Measurements from ENCODE around the gene ATP6V0E1.

Gene ATP6V0E1

DNA sequence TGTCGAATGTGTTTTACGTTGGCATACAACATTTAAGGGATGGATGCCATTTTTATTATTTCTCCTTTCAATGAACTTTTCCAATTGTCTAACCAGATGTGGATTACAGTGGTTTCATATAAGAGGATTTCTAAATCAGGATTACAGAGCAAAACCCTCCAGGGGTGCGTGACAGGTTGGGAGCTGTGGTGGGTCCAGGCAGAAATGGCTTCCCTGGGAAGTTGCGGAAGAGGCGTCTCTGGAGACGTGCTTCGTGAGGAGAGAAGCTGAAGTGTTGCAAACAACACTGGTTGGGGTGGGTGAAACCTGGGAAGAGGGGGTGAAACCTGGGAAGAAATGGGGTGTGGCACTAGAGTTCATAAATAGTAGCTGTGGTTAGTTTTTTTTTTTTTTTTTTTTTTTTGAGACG, 28.8 kb upstream of the ATP6V0E1 start:
- Histone ChIP-seq H3K4me3 (ENCODE audit: insufficient read depth, low read depth, low read length, poor library complexity, severe bottlenecking) (no peak overlapping the region), H3K27ac (ENCODE audit: insufficient read depth, low read length, poor library complexity, severe bottlenecking) (no peak overlapping the region), H3K36me3 (ENCODE audit: control insufficient read depth, insufficient read depth, low read length) (peaks cover 14% of the 10 kb centered on the region), H3K4me1 (ENCODE audit: control insufficient read depth, insufficient read depth, low read length, poor library complexity, severe bottlenecking) (peaks cover 3% of the 10 kb centered on the region), H3K27me3 (replicated peaks; ENCODE audit: control insufficient read depth, insufficient read depth, low read length, poor library complexity, severe bottlenecking) (no peaks in the 10 kb centered on the region), H3K9me3 (ENCODE audit: control insufficient read depth, low read length) (no peaks in the 10 kb centered on the region)
- no peak for DNase-seq

DNA sequence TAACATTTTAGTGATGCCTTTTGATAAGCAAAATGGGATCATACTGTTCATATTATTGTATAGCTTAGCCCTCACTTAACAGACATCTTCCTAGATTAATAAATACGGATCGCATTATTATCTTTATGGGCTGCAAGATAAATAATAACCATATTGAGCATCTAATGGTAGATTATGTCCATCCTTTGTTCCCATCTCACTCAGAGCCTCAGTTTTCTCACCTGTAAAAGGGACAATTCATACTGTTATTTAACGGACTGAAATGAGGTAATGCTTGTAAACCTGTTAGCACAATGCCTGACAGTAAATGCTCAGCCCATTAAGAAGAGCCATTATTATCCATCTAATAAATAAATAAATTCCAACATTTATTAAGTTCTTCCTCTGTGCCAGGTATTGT, 27.3 kb upstream of the ATP6V0E1 start:
- Histone ChIP-seq H3K4me3 (ENCODE audit: insufficient read depth, low read depth, low read length, poor library complexity, severe bottlenecking) (no peak overlapping the region), H3K27ac (ENCODE audit: insufficient read depth, low read length, poor library complexity, severe bottlenecking) (no peak overlapping the region)
- DNase-seq, result no peak

GRCh38 chr5:172956936-172957335, 26.6 kb upstream of the ATP6V0E1 start:
- DNase-seq, result no peak
- Histone ChIP-seq H3K36me3 (ENCODE audit: control insufficient read depth, insufficient read depth, low read length) (no peaks in the 10 kb centered on the region), H3K27ac (ENCODE audit: insufficient read depth, low read length, poor library complexity, severe bottlenecking) (no peak overlapping the region), H3K4me3 (ENCODE audit: insufficient read depth, low read depth, low read length, poor library complexity, severe bottlenecking) (no peak overlapping the region), H3K27me3 (replicated peaks; ENCODE audit: control insufficient read depth, insufficient read depth, low read length, poor library complexity, severe bottlenecking) (no peaks in the 10 kb centered on the region), H3K4me1 (ENCODE audit: control insufficient read depth, insufficient read depth, low read length, poor library complexity, severe bottlenecking) (peaks cover 8% of the 10 kb centered on the region), H3K9me3 (ENCODE audit: control insufficient read depth, low read length) (no peaks in the 10 kb centered on the region)

More for the DNA sequence above, 27.3 kb upstream of the ATP6V0E1 start:
- Histone ChIP-seq H3K4me1 (ENCODE audit: control insufficient read depth, insufficient read depth, low read length, poor library complexity, severe bottlenecking) (peaks cover 8% of the 10 kb centered on the region), H3K27me3 (replicated peaks; ENCODE audit: control insufficient read depth, insufficient read depth, low read length, poor library complexity, severe bottlenecking) (no peaks in the 10 kb centered on the region), H3K36me3 (ENCODE audit: control insufficient read depth, insufficient read depth, low read length) (peaks cover 7% of the 10 kb centered on the region), H3K9me3 (ENCODE audit: control insufficient read depth, low read length) (no peaks in the 10 kb centered on the region)

GRCh38 chr5:172957458-172957857, 26.1 kb upstream of the ATP6V0E1 start:
- H3K27me3 ChIP-seq (replicated peaks; ENCODE audit: control insufficient read depth, insufficient read depth, low read length, poor library complexity, severe bottlenecking), result no peaks in the 10 kb centered on the region
- no peak for DNase-seq
- H3K4me1 ChIP-seq (ENCODE audit: control insufficient read depth, insufficient read depth, low read length, poor library complexity, severe bottlenecking), result peaks cover 8% of the 10 kb centered on the region
- H3K27ac ChIP-seq (ENCODE audit: insufficient read depth, low read length, poor library complexity, severe bottlenecking), result no peak overlapping the region
- no peak overlapping the region for H3K4me3 ChIP-seq (ENCODE audit: insufficient read depth, low read depth, low read length, poor library complexity, severe bottlenecking)
- no peaks in the 10 kb centered on the region for H3K36me3 ChIP-seq (ENCODE audit: control insufficient read depth, insufficient read depth, low read length)
- no peaks in the 10 kb centered on the region for H3K9me3 ChIP-seq (ENCODE audit: control insufficient read depth, low read length)

GRCh38 chr5:172958331-172959046, 25.1 kb upstream of the ATP6V0E1 start:
- DNase-seq, result peak; percentile 33 to 59 (median 43)
- Histone ChIP-seq H3K9me3 (ENCODE audit: control insufficient read depth, low read length) (no peaks in the 10 kb centered on the region), H3K4me1 (ENCODE audit: control insufficient read depth, insufficient read depth, low read length, poor library complexity, severe bottlenecking) (peaks cover 8% of the 10 kb centered on the region)

GRCh38 chr5:172959824-172960799, 23.5 kb upstream of the ATP6V0E1 start:
- H3K27ac ChIP-seq (ENCODE audit: insufficient read depth, low read length, poor library complexity, severe bottlenecking), result peak overlapping the region; percentile 72
- H3K9me3 ChIP-seq (ENCODE audit: control insufficient read depth, low read length), result no peaks in the 10 kb centered on the region
- H3K27me3 ChIP-seq (replicated peaks; ENCODE audit: control insufficient read depth, insufficient read depth, low read length, poor library complexity, severe bottlenecking), result no peaks in the 10 kb centered on the region
- peaks cover 8% of the 10 kb centered on the region for H3K4me1 ChIP-seq (ENCODE audit: control insufficient read depth, insufficient read depth, low read length, poor library complexity, severe bottlenecking)
- peak overlapping the region; percentile 68 for H3K4me3 ChIP-seq (ENCODE audit: insufficient read depth, low read depth, low read length, poor library complexity, severe bottlenecking)
- DNase-seq, result no peak
- no peaks in the 10 kb centered on the region for H3K36me3 ChIP-seq (ENCODE audit: control insufficient read depth, insufficient read depth, low read length)

More at GRCh38 chr5:172958331-172959046, 25.1 kb upstream of the ATP6V0E1 start:
- Histone ChIP-seq H3K27ac (ENCODE audit: insufficient read depth, low read length, poor library complexity, severe bottlenecking) (peak overlapping the region; percentile 72), H3K4me3 (ENCODE audit: insufficient read depth, low read depth, low read length, poor library complexity, severe bottlenecking) (peak overlapping the region; percentile 68), H3K36me3 (ENCODE audit: control insufficient read depth, insufficient read depth, low read length) (no peaks in the 10 kb centered on the region), H3K27me3 (replicated peaks; ENCODE audit: control insufficient read depth, insufficient read depth, low read length, poor library complexity, severe bottlenecking) (no peaks in the 10 kb centered on the region)

GRCh38 chr5:172969921-172970320, 13.7 kb upstream of the ATP6V0E1 start:
- H3K27ac ChIP-seq (ENCODE audit: insufficient read depth, low read length, poor library complexity, severe bottlenecking), result no peak overlapping the region
- no peaks in the 10 kb centered on the region for H3K9me3 ChIP-seq (ENCODE audit: control insufficient read depth, low read length)
- DNase-seq, result no peak
- no peaks in the 10 kb centered on the region for H3K4me1 ChIP-seq (ENCODE audit: control insufficient read depth, insufficient read depth, low read length, poor library complexity, severe bottlenecking)
- H3K27me3 ChIP-seq (replicated peaks; ENCODE audit: control insufficient read depth, insufficient read depth, low read length, poor library complexity, severe bottlenecking), result no peaks in the 10 kb centered on the region
- H3K36me3 ChIP-seq (ENCODE audit: control insufficient read depth, insufficient read depth, low read length), result no peaks in the 10 kb centered on the region
- H3K4me3 ChIP-seq (ENCODE audit: insufficient read depth, low read depth, low read length, poor library complexity, severe bottlenecking), result no peak overlapping the region

DNA sequence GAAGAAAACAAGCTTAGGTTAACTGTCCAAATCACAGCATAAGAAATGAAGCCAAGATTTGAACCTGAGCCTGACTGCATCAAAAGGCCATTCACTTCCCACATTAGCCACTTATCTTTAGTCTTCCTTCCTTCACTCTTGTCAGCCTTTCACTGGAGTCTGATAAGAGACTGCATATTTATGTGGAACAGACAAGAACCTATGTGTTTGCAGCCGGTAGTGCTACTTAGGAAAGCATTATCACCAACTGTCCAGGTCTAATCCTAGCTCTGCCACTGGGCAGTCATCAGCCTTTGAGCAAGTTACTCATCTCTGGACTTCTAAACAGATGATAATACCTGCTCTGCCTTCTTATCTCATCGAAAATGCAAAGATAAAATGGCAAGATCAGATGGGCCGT, 12.1 kb upstream of the ATP6V0E1 start:
- H3K9me3 ChIP-seq (ENCODE audit: control insufficient read depth, low read length), result no peaks in the 10 kb centered on the region
- no peak overlapping the region for H3K4me3 ChIP-seq (ENCODE audit: insufficient read depth, low read depth, low read length, poor library complexity, severe bottlenecking)
- H3K27ac ChIP-seq (ENCODE audit: insufficient read depth, low read length, poor library complexity, severe bottlenecking), result no peak overlapping the region
- H3K36me3 ChIP-seq (ENCODE audit: control insufficient read depth, insufficient read depth, low read length), result no peaks in the 10 kb centered on the region
- H3K27me3 ChIP-seq (replicated peaks; ENCODE audit: control insufficient read depth, insufficient read depth, low read length, poor library complexity, severe bottlenecking), result no peaks in the 10 kb centered on the region
- no peaks in the 10 kb centered on the region for H3K4me1 ChIP-seq (ENCODE audit: control insufficient read depth, insufficient read depth, low read length, poor library complexity, severe bottlenecking)
- no peak for DNase-seq

- Histone ChIP-seq H3K4me3 (ENCODE audit: insufficient read depth, low read depth, low read length, poor library complexity, severe bottlenecking) (no peak overlapping the region), H3K27ac (ENCODE audit: insufficient read depth, low read length, poor library complexity, severe bottlenecking) (no peak overlapping the region)
Observed at GRCh38 chr5:172972552-172972951, 11.0 kb upstream of the ATP6V0E1 start.

More at GRCh38 chr5:172972552-172972951, 11.0 kb upstream of the ATP6V0E1 start:
- no peak for DNase-seq
- H3K27me3 ChIP-seq (replicated peaks; ENCODE audit: control insufficient read depth, insufficient read depth, low read length, poor library complexity, severe bottlenecking), result no peaks in the 10 kb centered on the region
- H3K4me1 ChIP-seq (ENCODE audit: control insufficient read depth, insufficient read depth, low read length, poor library complexity, severe bottlenecking), result no peaks in the 10 kb centered on the region
- H3K36me3 ChIP-seq (ENCODE audit: control insufficient read depth, insufficient read depth, low read length), result no peaks in the 10 kb centered on the region
- H3K9me3 ChIP-seq (ENCODE audit: control insufficient read depth, low read length), result no peaks in the 10 kb centered on the region
